ENCODE results near the gene SPATA25.
"Not testable (repeated sequence)": the region's sequence is repeated elsewhere in the genome, so short reads cannot be mapped to it uniquely, and the experiment has no call there.

Gene SPATA25, protein sequence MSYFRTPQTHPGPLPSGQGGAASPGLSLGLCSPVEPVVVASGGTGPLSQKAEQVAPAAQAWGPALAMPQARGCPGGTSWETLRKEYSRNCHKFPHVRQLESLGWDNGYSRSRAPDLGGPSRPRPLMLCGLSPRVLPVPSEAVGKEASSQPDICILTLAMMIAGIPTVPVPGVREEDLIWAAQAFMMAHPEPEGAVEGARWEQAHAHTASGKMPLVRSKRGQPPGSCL

DNA sequence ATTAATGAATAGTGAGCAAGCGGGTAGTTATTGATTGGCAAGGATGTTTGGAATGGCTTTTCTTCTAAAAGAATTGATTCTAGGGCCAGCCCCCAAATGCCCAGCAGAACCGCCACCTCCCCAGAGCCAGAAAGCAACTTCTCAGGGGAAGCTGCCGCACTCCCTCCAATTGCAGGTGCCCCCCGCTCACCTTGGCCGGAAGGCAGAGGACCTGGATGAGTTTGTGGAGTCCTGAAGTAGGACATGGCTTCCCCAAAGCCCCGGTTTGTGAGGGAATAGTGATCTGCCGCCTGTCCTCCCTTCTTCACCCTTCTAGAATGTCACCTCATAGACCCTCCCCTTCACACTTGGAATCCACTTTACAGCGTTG, at the start of gene SPATA25:
Gene SPATA25, minus strand, starts transcription at position 277 of the 370 bp plus-strand sequence. Its CDS starts 32 bp downstream, at position 245.
- DNase-seq: no peak

DNA sequence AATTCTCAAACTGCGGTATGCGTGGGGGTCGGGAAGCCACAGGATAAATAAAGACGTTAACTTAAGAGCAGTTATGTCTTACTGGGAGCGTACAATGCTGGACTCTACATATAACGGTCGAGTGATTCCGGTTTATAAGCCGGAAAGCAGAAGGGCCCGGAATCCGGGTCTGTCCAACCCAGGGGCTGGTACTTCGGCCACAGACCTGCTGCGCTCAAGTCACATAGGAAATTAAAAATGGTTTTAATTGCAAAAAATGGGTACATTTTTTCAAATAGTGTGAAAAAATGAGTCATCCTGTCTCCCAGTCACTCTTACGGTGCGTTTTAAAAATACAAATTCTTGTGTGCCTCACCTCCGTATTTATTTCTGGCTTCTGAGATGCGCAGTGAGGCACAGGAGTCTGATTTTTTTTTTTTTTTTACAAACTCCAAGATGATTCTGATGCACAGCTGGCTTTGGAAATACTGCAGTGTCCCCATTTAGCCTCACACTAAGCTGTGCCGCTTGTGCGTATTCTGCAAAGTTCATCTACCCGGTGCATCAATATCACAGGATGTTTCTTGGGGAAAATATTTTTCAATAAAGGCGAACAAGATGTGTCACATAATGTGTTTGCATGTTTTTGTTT, 48.1 kb upstream of the SPATA25 start:
- no peak for DNase-seq

DNA sequence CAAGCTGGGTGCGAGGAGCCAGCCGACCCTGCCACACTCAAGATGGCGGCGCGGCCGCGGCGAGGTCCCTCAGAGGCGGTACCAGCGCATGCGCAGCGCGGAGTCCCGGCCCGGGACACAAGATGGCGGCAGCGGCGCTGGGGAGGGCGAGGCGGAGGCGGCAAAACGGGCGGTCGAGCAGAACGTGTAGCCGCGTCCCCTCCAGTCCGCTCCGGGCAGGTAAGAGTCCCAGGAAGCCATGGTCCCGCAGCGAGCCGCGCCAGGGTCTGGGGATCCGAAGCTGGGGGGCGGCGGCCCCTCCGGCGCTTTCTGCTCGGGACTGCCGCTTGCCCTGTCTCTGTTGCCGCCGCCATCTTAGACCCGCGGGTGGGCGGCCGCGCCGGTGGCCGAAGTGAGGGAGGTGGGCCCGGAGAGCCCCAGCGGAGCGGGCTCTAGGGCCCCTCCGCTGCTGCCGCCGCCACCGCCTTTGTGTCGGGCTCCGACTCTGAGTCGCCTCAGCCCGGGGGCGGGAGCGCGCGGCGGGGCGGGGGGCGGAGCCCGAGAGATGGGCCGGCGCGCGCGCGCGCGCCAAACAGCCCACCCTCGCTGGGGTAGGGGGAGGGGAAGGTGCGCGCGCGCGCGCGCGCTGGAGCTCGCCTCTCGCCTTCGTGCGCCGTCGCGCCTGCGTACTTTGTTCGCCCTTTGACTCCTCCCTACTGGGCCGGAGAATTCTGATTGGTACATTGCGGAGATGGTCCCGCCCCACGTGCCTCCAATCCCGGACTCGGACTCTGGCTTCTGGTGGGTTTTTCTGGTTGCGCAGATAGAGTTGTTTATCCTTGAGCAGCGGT, 47.4 kb upstream of the SPATA25 start, which contains the start of gene PCIF1:
Gene PCIF1, plus strand, starts transcription at position 98 of the 830 bp plus-strand sequence. CDS start 4,317 bp downstream, outside the sequence.
- peak; percentile 99 for DNase-seq

DNA sequence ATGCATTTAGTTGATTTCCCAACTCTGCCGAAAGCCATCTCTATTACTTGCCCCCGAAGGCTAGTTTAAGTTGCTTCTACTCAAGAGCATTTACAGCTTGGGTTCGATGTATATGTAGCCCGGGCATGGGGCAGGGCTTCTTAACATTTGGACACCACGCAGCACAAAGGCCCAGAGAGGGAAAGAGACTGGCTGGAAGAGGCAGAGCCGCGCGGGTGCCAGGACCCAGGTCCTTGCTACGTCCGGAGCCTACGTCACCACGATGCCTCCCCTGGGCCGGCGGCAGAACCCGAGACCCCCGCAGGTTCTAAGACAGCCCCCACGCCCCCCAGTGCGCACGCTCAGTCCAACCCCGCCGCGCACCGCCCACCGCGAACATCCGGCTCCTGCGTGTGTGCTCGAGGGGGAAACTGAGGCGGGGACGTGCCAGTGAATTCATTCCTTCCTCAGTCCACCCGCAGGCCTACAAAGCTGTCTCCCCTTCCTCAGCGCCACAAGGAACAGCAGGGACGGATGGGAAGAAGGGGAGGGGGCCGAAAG, 46.7 kb upstream of the SPATA25 start:
- peak; percentile 65 for DNase-seq

DNA sequence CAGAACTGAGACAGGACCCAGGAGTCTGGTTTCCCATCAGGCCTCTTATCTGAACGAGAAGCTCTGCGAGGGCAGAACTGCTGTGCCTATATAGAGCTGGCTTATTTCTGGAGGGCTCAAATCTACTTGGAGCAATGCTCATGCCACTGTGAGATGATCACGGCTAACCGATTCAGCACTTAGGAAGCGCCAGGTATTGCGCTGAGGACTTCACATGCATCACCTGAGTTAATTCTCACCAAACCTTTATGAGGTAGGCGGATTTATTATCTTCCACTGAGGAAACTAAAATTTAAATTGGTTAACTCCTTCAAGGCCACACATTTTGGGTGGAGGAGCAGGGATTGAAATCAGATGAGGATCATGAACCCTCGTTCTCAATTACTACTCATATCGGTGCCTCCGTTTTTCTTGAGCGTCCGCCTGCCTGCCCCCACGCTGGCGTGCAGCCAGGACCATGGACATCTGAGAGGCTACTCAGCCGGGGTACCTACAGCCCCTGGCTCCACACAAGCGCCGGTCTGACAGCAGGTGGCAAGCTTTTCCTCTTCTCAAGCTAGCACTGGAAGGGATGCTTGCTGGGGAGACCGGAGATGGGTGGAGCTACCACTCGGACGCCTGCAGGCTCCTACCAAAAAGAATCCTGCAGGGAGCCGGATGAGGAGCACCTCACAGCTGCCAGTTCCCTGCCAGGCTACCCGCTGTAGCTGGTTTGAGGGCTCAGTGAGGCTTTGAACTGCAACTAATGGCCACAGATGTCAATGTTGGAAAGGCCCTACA, 46.0 kb upstream of the SPATA25 start:
- peak; percentile 83 for DNase-seq

DNA sequence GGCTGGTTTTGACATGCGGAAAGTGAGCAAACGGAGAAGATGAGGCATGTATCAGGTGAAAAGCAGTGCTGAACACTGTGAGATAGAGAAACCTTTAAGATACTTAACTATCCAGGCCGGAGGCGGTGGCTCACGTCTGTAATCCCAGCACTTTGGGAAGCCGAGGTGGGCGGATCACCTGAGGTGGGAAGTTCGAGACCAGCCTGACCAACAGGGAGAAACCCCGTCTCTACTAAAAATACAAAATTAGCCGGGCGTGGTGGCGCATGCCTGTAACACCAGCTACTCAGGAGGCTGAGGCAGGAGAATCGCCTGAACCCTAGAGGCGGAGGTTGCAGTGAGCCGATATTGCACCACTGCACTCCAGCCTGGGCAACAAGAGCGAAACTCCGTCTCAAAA, 44.3 kb upstream of the SPATA25 start:
- not testable (repeated sequence) for DNase-seq

DNA sequence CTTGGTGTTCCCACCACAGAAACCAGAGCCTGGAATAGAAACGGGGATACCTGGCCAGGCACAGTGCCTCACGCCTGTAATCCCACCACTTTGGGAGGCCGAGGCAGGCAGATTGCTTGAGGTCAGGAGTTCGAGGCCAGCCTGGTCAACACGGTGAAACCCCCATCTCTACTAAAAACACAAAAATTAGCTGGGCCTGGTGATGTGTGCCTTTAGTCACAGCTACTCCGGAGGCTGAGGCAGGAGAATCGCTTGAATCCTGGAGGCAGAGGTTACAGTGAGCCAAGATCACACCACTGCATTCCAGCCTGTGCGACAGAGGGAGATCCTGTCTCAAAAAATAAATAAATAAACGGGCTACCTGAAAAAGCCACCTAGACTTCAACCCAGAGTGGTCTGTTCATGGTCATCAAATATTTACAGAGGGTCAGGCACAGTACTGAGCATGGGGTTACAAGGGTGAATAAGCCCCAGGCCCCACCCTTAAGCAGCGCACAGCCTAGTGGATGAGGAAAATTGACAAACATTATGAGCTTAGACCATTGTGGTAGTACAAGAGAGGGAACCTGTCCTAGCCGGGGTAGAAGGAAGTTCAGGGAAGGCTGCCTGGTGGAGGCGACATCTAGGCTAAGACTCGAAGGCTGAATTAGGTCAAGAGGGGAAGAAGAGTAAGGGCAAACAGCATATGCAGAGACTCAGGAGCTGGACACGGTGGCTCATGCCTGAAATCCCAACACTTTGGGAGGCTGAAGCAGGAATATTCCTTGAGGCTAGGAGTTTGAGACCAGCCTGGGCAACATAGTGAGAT, 39.9 kb upstream of the SPATA25 start:
- DNase-seq: no peak

DNA sequence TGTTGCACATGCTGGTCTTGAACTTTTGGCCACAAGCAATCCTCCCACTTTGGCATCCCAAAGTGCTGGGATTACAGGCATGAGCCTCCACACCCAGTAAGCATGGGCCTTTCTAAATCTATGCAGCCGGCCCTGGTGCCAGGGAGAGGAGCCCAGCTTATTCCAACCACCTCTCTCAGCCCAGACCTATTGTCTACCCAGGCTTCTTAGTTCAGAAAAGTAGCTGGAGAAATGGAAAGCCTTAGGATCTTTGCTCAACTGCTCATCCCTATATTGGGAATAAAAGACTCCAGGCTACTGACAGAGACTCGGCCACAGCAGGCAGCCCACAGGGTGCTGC, 39.3 kb upstream of the SPATA25 start:
- DNase-seq: no peak

DNA sequence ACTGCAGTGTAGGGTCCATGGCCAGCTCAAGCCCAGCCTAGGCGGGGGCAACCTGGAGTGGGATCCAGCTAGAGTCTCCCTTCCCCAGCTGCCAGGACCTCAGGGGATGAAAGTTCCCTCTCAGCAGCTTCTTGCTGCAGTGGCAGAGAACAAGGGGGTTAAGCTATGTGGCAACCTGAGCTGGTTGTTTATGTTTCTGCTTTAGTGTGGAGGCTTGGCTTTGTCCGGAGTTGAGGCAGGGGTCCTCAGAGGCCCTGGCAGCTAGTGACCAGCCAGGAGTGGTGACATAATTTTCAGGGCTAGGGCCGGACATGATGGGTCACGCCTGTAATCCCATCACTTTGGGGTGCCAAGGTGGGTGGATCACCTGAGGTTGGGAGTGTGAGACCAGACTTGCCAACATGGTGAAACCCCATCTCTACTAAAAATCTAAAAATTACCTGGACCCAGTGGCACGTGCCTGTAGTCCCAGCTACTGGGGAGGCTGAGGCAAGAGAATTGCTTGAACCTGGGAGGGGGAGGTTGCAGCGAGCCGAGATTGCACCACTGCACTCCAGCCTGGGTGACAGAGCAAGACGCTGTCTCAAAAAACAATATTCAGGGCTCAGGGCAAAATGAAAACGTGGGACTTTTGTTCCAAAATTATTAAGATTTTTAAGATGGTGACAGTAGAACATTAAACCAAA, 38.5 kb upstream of the SPATA25 start:
- DNase-seq: no peak

DNA sequence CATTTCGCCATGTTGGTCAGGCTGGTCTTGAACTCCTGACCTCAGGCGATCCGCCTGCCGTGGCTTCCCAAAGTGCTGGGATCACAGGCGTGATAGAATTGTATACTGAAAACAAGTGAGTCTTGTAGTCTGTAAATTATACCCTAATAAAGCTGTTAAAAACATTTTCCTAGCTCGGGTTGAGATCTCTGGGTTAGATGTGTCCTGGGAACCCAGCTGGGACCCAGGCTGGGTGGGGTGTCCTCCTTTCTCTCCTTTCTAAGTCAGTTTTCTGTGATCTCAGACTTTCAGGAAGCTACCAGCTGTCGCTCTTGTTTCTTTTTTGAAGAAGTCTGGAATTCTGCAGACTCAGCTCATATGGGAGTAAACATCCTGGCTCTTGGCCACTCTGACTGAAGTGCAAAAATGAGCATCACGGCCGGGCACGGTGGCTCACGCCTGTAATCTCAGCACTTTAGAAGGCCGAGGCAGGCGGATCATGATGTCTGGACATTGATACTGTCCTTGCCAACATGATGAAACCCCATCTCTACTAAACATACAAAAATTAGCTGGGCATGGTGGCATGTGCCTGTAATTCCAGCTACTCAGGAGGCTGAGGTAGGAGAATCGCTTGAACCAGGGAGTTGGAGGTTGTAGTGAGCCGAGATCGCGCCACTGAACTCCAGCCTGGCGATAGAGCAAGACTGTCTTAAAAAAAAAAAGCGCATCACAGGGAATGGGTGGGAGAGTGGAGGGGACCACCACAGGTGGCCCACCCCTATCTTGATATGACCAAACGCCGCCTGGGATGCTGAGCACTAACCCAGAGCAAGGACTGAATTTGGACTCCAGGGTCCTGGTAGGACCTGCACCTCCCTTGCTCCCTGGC, 37.2 kb upstream of the SPATA25 start:
- no peak for DNase-seq

DNA sequence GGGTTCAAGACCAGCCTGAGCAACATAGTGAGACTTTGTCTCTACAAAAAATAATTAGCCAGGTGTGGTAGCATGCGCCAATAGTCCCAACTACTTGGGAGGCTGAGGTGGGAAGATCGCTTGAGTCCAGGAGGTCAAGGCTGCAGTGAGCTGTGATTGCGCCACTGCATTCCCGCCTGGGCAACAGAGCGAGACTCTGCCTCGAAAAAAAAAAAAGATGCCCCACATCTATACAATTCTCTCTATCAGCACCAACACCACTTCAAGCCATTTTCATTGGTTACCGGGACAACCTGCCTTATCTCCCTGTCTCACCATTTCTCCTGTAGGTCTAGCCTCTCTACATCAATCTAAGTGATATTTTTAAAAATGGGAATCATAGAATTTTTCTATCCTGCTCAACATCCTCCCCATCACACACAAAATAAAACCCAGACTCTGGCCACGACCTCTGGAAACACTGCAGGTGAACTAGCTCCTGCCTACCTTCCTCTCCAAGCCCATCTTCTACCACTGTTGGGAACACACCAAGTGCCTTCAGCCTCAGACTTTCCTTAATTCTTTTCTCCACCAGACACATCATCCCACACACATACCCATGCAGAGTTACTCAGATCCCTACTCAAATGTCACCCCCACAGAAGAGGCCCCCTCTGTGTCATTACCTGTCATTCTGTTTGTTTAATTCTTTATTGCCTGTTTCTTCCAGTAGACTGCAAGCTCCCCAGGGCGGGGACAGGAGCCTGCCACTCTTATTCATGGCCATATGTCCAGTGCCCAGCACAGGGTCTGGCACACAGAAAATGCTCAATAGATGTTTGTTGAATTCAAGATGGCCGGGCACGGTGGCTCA, 34.1 kb upstream of the SPATA25 start:
- DNase-seq: no peak

DNA sequence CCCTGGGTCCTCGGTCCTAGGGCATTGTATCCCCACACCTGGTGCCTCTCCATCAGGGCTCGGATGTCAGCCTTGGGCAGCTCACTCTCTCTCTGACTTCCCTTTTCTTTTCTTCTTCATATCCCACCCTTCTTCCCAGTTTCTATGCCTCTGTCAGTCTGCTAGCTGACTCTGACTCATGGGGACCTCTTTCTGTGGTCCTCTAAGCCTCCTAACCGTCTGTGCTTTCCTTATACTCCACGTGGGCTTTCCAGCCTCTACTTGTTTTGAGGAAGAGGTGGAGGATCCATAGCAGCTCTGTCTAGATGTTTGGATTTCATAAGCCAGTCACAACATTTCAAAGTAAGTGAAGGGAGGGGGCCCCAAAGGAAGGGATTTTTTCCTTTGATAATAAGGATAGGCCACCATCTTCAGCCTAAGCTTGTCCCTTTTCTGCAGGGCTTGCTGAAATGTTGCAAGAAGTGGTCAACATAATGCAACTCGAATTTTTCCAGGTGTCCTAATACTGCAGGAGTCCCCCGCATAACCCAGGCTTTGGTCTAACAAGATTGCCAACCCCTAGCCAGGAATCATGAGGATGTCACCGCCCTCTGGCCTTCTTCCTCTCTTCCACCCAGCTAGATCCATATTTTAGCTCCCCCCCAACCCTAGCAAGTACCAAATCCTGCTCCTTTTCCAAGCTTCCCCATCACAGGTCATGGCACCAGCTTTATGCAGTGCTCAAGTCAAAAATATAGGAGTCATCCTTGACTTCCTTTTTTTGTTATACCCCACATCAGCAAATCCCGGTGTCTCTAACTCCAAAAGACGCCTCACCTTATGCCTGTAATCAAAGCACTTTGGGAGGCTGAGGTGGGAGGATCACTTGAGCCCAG, 33.3 kb upstream of the SPATA25 start:
- no peak for DNase-seq

DNA sequence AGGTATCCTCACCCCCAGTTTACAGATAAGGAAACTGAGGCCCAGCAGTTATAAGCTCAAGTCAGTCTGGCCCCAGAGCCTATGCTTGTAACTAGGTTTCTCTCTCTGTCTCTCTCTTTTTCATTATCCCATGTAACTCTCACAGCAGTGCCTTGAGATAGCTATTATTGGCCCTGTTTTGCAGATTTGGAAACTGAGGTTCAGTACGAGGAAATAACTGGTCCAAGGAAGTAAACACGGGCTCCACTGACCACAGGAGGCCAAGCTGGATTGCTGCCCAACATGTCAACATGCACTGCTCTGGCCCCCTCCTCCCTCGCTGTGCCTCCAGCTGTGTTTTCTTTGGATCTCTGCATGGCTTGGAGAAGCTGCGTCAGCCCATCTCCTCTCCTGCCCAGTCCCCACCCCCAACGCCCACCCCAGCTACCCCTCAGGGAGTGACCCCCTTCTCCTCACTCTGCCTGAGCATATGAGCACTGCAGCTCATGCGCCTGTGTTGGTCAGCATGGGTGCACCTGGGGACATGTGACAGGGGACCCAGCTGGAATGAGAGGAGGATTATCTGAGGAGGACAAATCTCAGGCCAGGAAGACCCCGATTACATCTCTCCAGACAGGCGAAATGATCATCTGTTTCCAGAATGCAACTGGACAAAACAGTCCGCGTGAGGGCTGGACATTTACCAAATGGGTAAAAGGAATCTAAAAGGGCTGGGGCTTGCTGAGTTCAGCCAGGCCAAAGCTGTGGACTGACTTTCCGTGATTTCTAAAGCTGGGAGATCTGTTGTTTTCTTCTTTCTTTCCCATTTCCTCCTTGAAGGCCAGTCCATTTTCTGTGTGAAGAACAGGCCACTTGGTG, 32.3 kb upstream of the SPATA25 start:
- DNase-seq: no peak

DNA sequence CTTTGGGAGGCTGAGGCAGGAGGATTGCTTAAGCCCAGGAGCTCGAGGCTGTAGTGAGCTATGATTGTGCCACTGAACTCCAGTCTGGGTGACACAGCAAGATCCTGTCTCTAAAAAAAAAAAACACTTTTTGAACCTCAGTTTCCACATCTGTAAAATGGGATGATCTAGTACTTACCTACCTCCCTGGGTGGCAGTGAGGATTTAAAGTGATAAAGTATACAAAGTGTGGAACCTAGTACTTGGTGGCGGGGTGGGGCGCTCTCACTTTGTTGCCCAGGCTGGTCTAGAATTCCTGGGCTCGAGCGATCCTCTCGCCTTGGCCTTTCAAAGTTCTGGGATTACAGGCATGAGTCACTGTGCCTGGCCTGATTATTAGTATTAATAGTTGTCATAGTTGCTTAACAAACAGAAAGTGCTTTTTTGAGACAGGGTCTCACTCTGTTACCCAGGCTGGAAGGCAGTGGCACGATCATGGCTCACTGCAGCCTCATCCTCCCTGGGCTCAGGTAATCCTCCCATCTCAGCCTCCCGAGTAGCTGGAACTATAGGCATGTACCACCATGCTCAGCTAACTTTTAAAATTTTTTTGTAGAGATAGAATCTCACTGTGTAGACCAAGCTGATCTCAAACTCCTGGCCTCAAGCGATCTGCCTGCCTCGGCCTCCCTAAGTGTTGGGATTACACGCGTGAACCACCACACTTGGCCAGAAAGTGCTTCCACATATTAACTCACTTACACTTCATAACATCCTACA, 31.5 kb upstream of the SPATA25 start:
- no peak for DNase-seq

DNA sequence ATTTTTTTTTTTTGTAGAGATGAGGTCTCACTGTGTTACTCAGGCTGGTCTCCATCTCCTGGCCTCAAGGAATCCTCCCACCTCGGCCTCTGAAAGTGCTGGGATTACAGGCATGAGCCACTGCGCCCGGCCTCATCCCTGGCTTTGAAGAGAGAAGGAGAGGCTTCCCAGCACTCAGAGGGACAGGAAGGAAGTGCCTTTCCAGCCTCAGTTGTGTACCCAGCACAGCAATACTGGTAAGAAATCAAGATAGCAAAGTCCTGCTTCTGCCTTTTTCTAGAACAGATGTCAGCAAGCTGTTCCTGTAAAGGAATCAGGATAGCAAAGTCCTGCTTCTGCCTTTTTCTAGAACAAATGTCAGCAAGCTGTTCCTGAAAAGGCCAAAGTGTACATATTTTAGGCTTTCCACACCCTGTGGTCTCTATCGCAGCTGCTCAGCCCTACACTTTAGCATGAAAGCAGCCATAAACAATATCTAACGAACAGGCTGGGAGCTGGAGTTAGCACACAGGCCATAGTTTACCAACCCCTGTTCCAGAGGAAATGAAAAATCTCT, 30.8 kb upstream of the SPATA25 start:
- DNase-seq: no peak

DNA sequence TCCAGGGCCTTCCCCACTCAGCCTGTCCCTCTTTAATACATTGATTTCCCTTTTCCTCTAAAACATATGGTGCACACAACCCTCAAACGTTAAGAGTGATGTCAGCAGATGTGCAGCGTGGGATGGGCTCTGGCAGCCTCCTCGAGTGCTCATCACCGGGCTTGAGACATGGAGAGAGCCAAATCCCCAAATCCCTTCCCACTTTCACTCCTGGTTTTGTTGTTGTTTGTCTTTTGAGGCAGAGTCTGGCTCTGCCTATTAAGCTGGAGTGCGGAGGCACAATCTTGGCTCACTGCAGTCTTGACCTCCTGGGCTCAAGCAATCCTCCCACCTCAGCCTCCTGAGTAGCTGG, 30.3 kb upstream of the SPATA25 start:
- DNase-seq: no peak
